GM21390 (cell line): ENCODE data around the gene DNAJC15.

ENCODE experiments used
- ATAC-seq: cut with Tn5 transposase; IDR thresholded peaks from one replicate; pipeline ENCODE4 v1.9.1; 2021; ENCODE audit not compliant: unreplicated experiment

DNAJC15 gene

DNA sequence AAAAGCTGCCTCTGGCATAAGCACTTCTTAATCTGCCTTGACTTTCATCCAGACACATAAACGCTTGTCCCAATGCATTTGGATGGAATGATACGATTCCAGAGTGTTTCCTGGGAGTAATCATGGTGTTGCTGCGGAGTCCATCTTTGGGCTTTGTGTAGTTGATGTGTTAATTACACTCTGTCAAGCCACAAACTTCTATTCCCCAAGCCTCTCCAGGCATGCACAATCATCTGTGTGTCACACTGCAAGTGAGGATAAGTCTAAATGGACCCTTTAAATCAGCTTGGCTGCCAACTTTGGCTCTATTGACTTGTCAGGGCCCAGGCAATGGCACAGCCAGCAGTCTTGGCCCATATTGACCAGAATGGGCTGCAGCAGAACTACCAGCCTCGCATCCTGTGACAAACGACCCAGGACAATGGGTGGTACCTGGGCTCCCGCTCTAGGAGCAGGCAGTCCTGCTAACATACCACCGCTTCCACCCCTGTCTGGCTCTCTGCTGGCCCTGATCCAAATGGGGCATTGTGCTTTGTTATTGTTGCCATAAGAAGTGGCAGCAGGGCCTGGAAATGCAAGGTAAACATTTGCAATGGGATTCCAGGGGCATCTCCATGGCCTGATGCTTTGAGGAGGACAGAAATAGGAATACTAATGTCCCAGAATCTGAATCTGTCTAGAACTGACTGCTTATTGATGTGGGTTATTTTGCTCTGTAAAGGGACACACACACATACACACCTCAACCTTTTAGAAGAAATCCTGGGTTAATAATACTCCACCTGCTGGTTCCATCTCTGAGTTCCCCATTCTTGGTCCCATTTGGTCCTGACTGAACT lies 127.2 kb downstream of the DNAJC15 start:
- ATAC-seq, result no peak

- ATAC-seq, result no peak
These were observed 130.2 kb downstream of the DNAJC15 start for GRCh38 chr13:43153436-43154090.

- no peak for ATAC-seq
These were observed 130.8 kb downstream of the DNAJC15 start for GRCh38 chr13:43154156-43154651.

DNA sequence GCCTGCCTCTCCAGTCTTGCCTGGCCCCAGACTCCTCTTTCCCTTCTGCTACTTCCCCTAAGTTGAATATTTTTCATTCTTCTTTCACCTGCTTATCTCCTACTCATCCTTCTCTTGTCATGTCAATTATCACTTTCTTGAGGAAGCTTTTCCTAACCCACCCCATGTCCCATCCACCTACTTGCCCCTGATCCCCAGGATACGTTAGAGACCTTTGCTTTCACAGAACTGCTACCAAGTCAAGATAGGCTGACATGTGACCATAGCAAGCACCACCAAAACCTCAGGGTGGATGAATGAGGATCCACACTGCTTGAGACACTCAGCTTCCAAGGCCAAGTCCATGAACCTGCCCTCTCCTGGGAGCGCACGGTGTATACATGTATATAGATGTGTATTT lies 131.5 kb downstream of the DNAJC15 start:
- no peak for ATAC-seq

- no peak for ATAC-seq
These were observed 133.5 kb downstream of the DNAJC15 start for GRCh38 chr13:43156916-43157315.

GRCh38 chr13:43157796-43158195 lies 134.4 kb downstream of the DNAJC15 start:
- ATAC-seq, result no peak

DNA sequence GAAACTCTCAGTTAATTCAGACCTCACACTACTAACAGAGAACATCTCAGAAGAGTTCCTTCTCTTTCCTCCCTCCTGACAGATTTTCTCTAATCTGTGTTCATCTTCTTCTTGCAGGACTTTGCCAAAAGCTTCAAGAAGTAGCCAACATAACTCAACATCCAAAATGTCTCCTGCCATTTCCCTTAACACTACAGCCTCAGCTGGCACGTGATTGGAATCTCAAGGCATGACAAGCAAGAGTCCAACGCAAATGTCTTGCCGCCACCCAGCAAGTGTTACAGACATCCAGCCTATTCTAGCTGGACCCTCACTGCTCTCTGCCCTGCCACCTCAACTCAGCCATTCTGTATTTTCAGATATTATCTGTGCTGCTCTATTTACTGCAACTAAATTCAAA lies 135.1 kb downstream of the DNAJC15 start:
- ATAC-seq, result no peak

DNA sequence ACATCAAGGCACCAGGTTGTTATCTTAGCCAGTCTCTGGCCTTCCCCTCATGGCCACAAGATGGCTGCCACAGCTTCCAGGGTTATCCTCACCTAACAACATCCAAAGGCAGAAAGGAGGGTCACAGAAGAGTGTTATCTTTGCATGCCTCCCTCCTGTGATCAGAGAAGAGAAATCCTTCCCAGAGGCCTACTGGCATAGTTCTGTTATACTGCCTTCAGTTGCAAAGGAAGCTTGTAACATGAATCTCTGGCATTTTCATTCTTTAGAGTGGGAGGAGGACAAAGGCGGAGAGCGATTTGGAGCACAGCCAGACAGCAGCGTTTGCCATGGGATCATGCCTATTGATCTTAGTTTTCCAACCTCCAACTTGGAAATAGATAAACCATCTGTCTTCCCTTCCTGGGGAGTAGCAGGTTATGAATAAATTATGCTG lies 135.7 kb downstream of the DNAJC15 start:
- ATAC-seq, result no peak
